ENCODE measurements around the gene PRR29.

PRR29 gene

GRCh38 chr17:64042700-64043485 lies 44.7 kb downstream of the PRR29 start:
- TF ChIP-seq REST (IDR thresholded peaks at IDR 0.05; ENCODE audit: insufficient replicate concordance, low read depth): no peak
- TF ChIP-seq GABPA (IDR thresholded peaks at IDR 0.05; ENCODE audit: low read depth): no peak
- no peak for TF ChIP-seq POLR2AphosphoS5 (IDR thresholded peaks at IDR 0.05; ENCODE audit: low read depth)
- TF ChIP-seq SPI1 (IDR thresholded peaks at IDR 0.05; ENCODE audit: borderline replicate concordance, low read depth): no peak
- TF ChIP-seq CTCF (IDR thresholded peaks at IDR 0.05; ENCODE audit: insufficient read depth, low read length): no peak
- Histone ChIP-seq H3K27ac (replicated peaks) (no peak overlapping the region), H3K27me3 (ENCODE audit: insufficient read depth, poor library complexity, severe bottlenecking) (no peaks in the 10 kb centered on the region), H3K4me3 (replicated peaks; ENCODE audit: insufficient read depth, low read length) (no peak overlapping the region)
- DNase-seq (ENCODE audit: low read depth in 1 of 2, low spot score in 1 of 2): no peak

GRCh38 chr17:64045176-64045575 lies 47.0 kb downstream of the PRR29 start:
- no peaks in the 10 kb centered on the region for H3K27me3 ChIP-seq (ENCODE audit: insufficient read depth, poor library complexity, severe bottlenecking)
- no peak for DNase-seq (ENCODE audit: low read depth in 1 of 2, low spot score in 1 of 2)
- TF ChIP-seq SPI1 (IDR thresholded peaks at IDR 0.05; ENCODE audit: borderline replicate concordance, low read depth) (no peak), REST (IDR thresholded peaks at IDR 0.05; ENCODE audit: insufficient replicate concordance, low read depth) (no peak), GABPA (IDR thresholded peaks at IDR 0.05; ENCODE audit: low read depth) (no peak), CTCF (IDR thresholded peaks at IDR 0.05; ENCODE audit: insufficient read depth, low read length) (no peak), POLR2AphosphoS5 (IDR thresholded peaks at IDR 0.05; ENCODE audit: low read depth) (no peak)
- H3K27ac ChIP-seq (replicated peaks): no peak overlapping the region
- no peak overlapping the region for H3K4me3 ChIP-seq (replicated peaks; ENCODE audit: insufficient read depth, low read length)

- no peak overlapping the region for H3K4me3 ChIP-seq (replicated peaks; ENCODE audit: insufficient read depth, low read length)
- DNase-seq (ENCODE audit: low read depth in 1 of 2, low spot score in 1 of 2): no peak
- TF ChIP-seq REST (IDR thresholded peaks at IDR 0.05; ENCODE audit: insufficient replicate concordance, low read depth) (no peak), GABPA (IDR thresholded peaks at IDR 0.05; ENCODE audit: low read depth) (no peak), CTCF (IDR thresholded peaks at IDR 0.05; ENCODE audit: insufficient read depth, low read length) (no peak), POLR2AphosphoS5 (IDR thresholded peaks at IDR 0.05; ENCODE audit: low read depth) (no peak), SPI1 (IDR thresholded peaks at IDR 0.05; ENCODE audit: borderline replicate concordance, low read depth) (no peak)
Measured at GRCh38 chr17:64048805-64049204, 50.7 kb downstream of the PRR29 start.

More at GRCh38 chr17:64048805-64049204, 50.7 kb downstream of the PRR29 start:
- no peaks in the 10 kb centered on the region for H3K27me3 ChIP-seq (ENCODE audit: insufficient read depth, poor library complexity, severe bottlenecking)
- H3K27ac ChIP-seq (replicated peaks): no peak overlapping the region

Data from HL-60 (cell line).